K562 (cell line): ENCODE results near the gene CCR8. TPM values are rescaled to one million over a fixed set of nuclear protein-coding genes. Genes with fewer than 3 reads are reported as not detected.

ENCODE experiments used
- ATAC-seq: fragments of 200-7000 bp; cut with Tn5 transposase; 3 replicates; pipeline ENCODE4 v1.9.1; 2020; ENCODE audit warnings: moderate library complexity
- BruUV-seq: library from RNA; stranded (reverse); fragments of 400-500 nt; replicated peaks from 2 replicates; lab custom pipeline; 2021; lab: Mats Ljungman, UMichigan
- CTCF ChIA-PET: fragments of 300-600 bp; formaldehyde crosslinking; extraction: SDS; loops from one replicate; lab custom pipeline; 2021; ENCODE audit warnings: low intra/inter-chr PET ratio; lab: Yijun Ruan, JAX
- POLR2A ChIA-PET: fragments of 300-600, 350-650 bp; sonication (Branson Sonifier 250); formaldehyde crosslinking; extraction: SDS; loops from one replicate; lab custom pipeline; 2021; ENCODE audit warnings: antibody characterized with exemption, inconsistent platforms; lab: Yijun Ruan, JAX
- DNase-seq, 4 experiments: peaks; one replicate each; pipeline versions ENCODE4 v3.0.0 to v3.0.0-alpha.2; 2011 to 2018; ENCODE audit warnings: low spot score in 3 of 4, mixed read lengths in 3 of 4; ENCODE audit errors: extremely low read depth in 1 of 4
- FAIRE-seq: peaks from 2 replicates; lab custom pipeline; 2011; peaks lifted over from hg19 to GRCh38; lab: Jason Lieb, UNC
- H2AFZ ChIP-seq: 2 replicates; pipeline ENCODE4 v1.6.0; 2011; ENCODE audit warnings: low read depth, low read length, control low read depth, inconsistent platforms
- H3K27ac ChIP-seq: fragments of 200-600 bp; 3 replicates; pipeline ENCODE4 v1.8.0; 2011; ENCODE audit warnings: low read depth, mild to moderate bottlenecking, control low read depth, inconsistent platforms, low read length, moderate library complexity, mixed read lengths; ENCODE audit errors: extremely low read depth
- H3K27me3 ChIP-seq, 2 experiments: fragments of 300-600 bp in 1 of 2; 2 replicates in 1 of 2; 3 replicates in 1 of 2; pipeline versions ENCODE4 v1.6.0 to v1.8.0; 2011; ENCODE audit warnings: inconsistent platforms in 2 of 2, low read length in 2 of 2, mild to moderate bottlenecking in 1 of 2, mixed read lengths in 1 of 2, moderate library complexity in 1 of 2; ENCODE audit not compliant: control insufficient read depth in 2 of 2, insufficient read depth in 2 of 2
- H3K36me3 ChIP-seq: fragments of 300-600 bp; 3 replicates; pipeline ENCODE4 v1.8.0; 2011; ENCODE audit warnings: mild to moderate bottlenecking, low read length, inconsistent platforms; ENCODE audit not compliant: control insufficient read depth, insufficient read depth
- H3K4me1 ChIP-seq, 2 experiments: fragments of 200-600 bp in 1 of 2; replicated peaks in 1 of 2; 2 replicates in 1 of 2; 3 replicates in 1 of 2; pipeline versions ENCODE4 v1.5.1 to v1.8.0; 2011; ENCODE audit warnings: inconsistent platforms in 2 of 2, low read length in 2 of 2, mild to moderate bottlenecking in 1 of 2, mixed read lengths in 1 of 2, moderate library complexity in 1 of 2; ENCODE audit not compliant: control insufficient read depth in 2 of 2, insufficient read depth in 2 of 2
- H3K4me2 ChIP-seq: 2 replicates; pipeline ENCODE4 v1.6.1; 2011; ENCODE audit warnings: low read length, control low read depth, inconsistent platforms, mixed read lengths; ENCODE audit not compliant: insufficient read depth
- H3K4me3 ChIP-seq: fragments of 200-600 bp; sonication (generic), shearing (Covaris generic); 2 replicates; pipeline ENCODE4 v1.5.1; 2016; ENCODE audit warnings: control low read depth, inconsistent platforms
- H3K79me2 ChIP-seq: fragments of 200-600 bp; 3 replicates; pipeline ENCODE4 v1.8.0; 2011; ENCODE audit warnings: low read length, inconsistent platforms; ENCODE audit not compliant: control insufficient read depth, insufficient read depth
- H3K9ac ChIP-seq, 2 experiments: 2 replicates each; pipeline versions ENCODE4 v1.6.0 to v1.6.1; 2011; ENCODE audit warnings: low read depth in 2 of 2, low read length in 2 of 2, control low read depth in 1 of 2, inconsistent platforms in 1 of 2, mild to moderate bottlenecking in 1 of 2, mixed read lengths in 1 of 2; ENCODE audit not compliant: insufficient read depth in 1 of 2
- H3K9me1 ChIP-seq: one replicate; pipeline ENCODE4 v1.6.0; 2011; ENCODE audit warnings: inconsistent platforms, mild to moderate bottlenecking, low read length, moderate library complexity; ENCODE audit not compliant: control insufficient read depth, insufficient read depth
- H3K9me3 ChIP-seq: replicated peaks from 2 replicates; pipeline ENCODE4 v1.5.1; 2011; ENCODE audit warnings: low read depth, low read length, inconsistent platforms; ENCODE audit not compliant: control insufficient read depth, insufficient read depth
- H4K20me1 ChIP-seq: replicated peaks from 2 replicates; pipeline ENCODE4 v1.6.1; 2011; ENCODE audit warnings: low read length, inconsistent platforms, mixed read lengths; ENCODE audit not compliant: control insufficient read depth, insufficient read depth
- KLF6 ChIP-seq: fragments of 250-450 bp; sonication (Bioruptor Pico); IDR thresholded peaks from 2 replicates; pipeline ENCODE4 v1.4.0; 2020; ENCODE audit warnings: mild to moderate bottlenecking, moderate library complexity, borderline replicate concordance
- MIER1 ChIP-seq: fragments of 450-650 bp; IDR thresholded peaks from 2 replicates; pipeline ENCODE4 v1.6.1; 2016; ENCODE audit warnings: antibody characterized with exemption, mild to moderate bottlenecking, low read depth
- RAD21 ChIP-seq, 2 experiments: fragments of 250-450 bp in 1 of 2; fragments of 450-650 bp in 1 of 2; sonication (Bioruptor Pico) in 1 of 2; formaldehyde crosslinking in 1 of 2; IDR thresholded peaks in 1 of 2; conservative IDR thresholded peaks in 1 of 2; 2 replicates each; pipeline versions ENCODE4 v1.4.0 to v1.8.0; 2020 to 2022; ENCODE audit warnings: mild to moderate bottlenecking in 2 of 2, moderate library complexity in 1 of 2
- RBM25 ChIP-seq: fragments of 200-400 bp; formaldehyde crosslinking; IDR thresholded peaks from 2 replicates; pipeline ENCODE4 v1.6.1; 2018; ENCODE audit warnings: low read length, low read depth, moderate library complexity; ENCODE audit not compliant: severe bottlenecking
- STAT5B ChIP-seq: fragments of 250-450 bp; sonication (Bioruptor Pico); IDR thresholded peaks from 2 replicates; pipeline ENCODE4 v1.8.0; 2021; ENCODE audit warnings: mild to moderate bottlenecking, inconsistent platforms
- ZNF507 ChIP-seq: conservative IDR thresholded peaks from 2 replicates; pipeline ENCODE4 v1.6.1; 2017; ENCODE audit warnings: missing genetic modification characterization, missing compliant biosample characterization
- in situ Hi-C: fragments of 300-500 bp; cut with MboI; formaldehyde crosslinking; loops from 4 replicates; pipeline ENCODE4 v1.15.0; 2018; ENCODE audit warnings: inconsistent platforms, mixed read lengths
- intact Hi-C: fragments of 100-400 bp; cut with micrococcal nuclease; formaldehyde crosslinking; loops from 2 replicates; pipeline ENCODE4 v1.14.2; 2022
- polyA plus RNA-seq, 8 experiments: library from polyadenylated mRNA; depleted of rRNA in 4 of 8; stranded (reverse) in 5 of 8; unstranded in 3 of 8; fragments of >200 nt; fragmentation: Nextera tagmentation in 2 of 8; fragmentation: Illumina TruSeq in 1 of 8; extraction: Ambion mirVana in 2 of 8; extraction: Trizol in 1 of 8; gene quantifications; 2 replicates each; pipeline versions ENCODE4 v1.2.1 to v1.2.3, GENCODE V29; 2011 to 2014; ENCODE audit warnings: inconsistent platforms in 1 of 8, missing spikeins in 1 of 8
- total RNA-seq, 7 experiments: library from RNA; depleted of rRNA in 6 of 7; stranded (reverse); fragments of >200 nt in 6 of 7; fragmentation: Illumina TruSeq in 2 of 7; extraction: Trizol in 2 of 7; gene quantifications; 2 replicates each; pipeline versions ENCODE4 v1.2.1 to v1.2.3, GENCODE V29; 2011 to 2021; ENCODE audit warnings: low replicate concordance in 1 of 7
- TF ChIP-seq, protein P1 (sequence below): fragments of 450-650 bp; IDR thresholded peaks from 2 replicates; pipeline ENCODE4 v1.6.1; 2018; ENCODE audit warnings: mild to moderate bottlenecking, low read depth; ENCODE audit not compliant: partially characterized antibody
- TF ChIP-seq, protein P2 (sequence below): sonication (generic); formaldehyde crosslinking; IDR thresholded peaks from 2 replicates; pipeline ENCODE4 v1.8.0; 2022; ENCODE audit warnings: missing genetic modification reagents, mild to moderate bottlenecking, moderate library complexity, borderline replicate concordance

CCR8 gene
- total and polyA plus RNA-seq, 9 of the 15 experiments (the other 6 are each of a cell fraction or from before 2014, with no cell fraction given): not detected

GRCh38 chr3:39319249-39319648 lies 10.3 kb upstream of the CCR8 start:
- no peaks in the 10 kb centered on the region for H3K79me2 ChIP-seq
- no peaks in the 10 kb centered on the region for H3K36me3 ChIP-seq
- ATAC-seq (no peak), DNase-seq (no peak), FAIRE-seq (no peak)
- TF ChIP-seq, protein P1, sequence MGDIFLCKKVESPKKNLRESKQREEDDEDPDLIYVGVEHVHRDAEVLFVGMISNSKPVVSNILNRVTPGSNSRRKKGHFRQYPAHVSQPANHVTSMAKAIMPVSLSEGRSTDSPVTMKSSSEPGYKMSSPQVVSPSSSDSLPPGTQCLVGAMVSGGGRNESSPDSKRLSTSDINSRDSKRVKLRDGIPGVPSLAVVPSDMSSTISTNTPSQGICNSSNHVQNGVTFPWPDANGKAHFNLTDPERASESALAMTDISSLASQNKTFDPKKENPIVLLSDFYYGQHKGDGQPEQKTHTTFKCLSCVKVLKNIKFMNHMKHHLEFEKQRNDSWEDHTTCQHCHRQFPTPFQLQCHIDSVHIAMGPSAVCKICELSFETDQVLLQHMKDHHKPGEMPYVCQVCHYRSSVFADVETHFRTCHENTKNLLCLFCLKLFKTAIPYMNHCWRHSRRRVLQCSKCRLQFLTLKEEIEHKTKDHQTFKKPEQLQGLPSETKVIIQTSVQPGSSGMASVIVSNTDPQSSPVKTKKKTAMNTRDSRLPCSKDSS: no peak
- TF ChIP-seq STAT5B (CRISPR knock-in tag): no peak
- TF ChIP-seq, protein P2, sequence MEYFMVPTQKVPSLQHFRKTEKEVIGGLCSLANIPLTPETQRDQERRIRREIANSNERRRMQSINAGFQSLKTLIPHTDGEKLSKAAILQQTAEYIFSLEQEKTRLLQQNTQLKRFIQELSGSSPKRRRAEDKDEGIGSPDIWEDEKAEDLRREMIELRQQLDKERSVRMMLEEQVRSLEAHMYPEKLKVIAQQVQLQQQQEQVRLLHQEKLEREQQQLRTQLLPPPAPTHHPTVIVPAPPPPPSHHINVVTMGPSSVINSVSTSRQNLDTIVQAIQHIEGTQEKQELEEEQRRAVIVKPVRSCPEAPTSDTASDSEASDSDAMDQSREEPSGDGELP (CRISPR knock-in tag): no peak
- TF ChIP-seq RAD21 (CRISPR knock-in tag; conservative IDR thresholded peaks at IDR 0.05 in 1 of 2, IDR thresholded peaks at IDR 0.05 in 1 of 2): no peak
- peak; percentile 54; the same call in 1 of the 2 replicates for TF ChIP-seq ZNF507
- TF ChIP-seq KLF6 (CRISPR knock-in tag): no peak
- TF ChIP-seq MIER1: no peak
- TF ChIP-seq RBM25: peak; percentile 49
- no peaks in the 10 kb centered on the region for H3K27me3 ChIP-seq
- no peaks in the 10 kb centered on the region for H4K20me1 ChIP-seq
- H3K4me1 ChIP-seq: peaks cover 0 to 17% of the 10 kb centered on the region in 2 experiments; a peak in 3 of 5 replicates
- no TSS peak for BruUV-seq
- H3K9me1 ChIP-seq: no peaks in the 10 kb centered on the region
- H3K9ac ChIP-seq: no peak overlapping the region
- intact Hi-C loops: no loop called here
- H3K4me3 ChIP-seq: no peak overlapping the region
- in situ Hi-C loops: no loop called here
- H3K27ac ChIP-seq: no peak overlapping the region
- no peak overlapping the region for H3K4me2 ChIP-seq
- no peaks in the 10 kb centered on the region for H3K9me3 ChIP-seq
- ChIA-PET POLR2A (interaction anchor here (0.6 kb wide), 1 partner anchor 197 kb away, joined by 3 read pairs; no protein-coding TSS in a partner anchor), CTCF (no interaction called here)
- no peak overlapping the region for H2AFZ ChIP-seq
